Putamen (tissue), 1 donor: Measurements from ENCODE around the gene CNBD2.
A peak's percentile ranks its signal among the peaks of the same experiment; 100 is the strongest.
"Not testable (repeated sequence)": the region's sequence is repeated elsewhere in the genome, so short reads cannot be mapped to it uniquely, and the experiment has no call there.

ENCODE experiments used
- DNase-seq: peaks from one replicate; pipeline ENCODE4 v3.0.0-alpha.2; 2016; ENCODE audit warnings: low spot score

Gene CNBD2

DNA sequence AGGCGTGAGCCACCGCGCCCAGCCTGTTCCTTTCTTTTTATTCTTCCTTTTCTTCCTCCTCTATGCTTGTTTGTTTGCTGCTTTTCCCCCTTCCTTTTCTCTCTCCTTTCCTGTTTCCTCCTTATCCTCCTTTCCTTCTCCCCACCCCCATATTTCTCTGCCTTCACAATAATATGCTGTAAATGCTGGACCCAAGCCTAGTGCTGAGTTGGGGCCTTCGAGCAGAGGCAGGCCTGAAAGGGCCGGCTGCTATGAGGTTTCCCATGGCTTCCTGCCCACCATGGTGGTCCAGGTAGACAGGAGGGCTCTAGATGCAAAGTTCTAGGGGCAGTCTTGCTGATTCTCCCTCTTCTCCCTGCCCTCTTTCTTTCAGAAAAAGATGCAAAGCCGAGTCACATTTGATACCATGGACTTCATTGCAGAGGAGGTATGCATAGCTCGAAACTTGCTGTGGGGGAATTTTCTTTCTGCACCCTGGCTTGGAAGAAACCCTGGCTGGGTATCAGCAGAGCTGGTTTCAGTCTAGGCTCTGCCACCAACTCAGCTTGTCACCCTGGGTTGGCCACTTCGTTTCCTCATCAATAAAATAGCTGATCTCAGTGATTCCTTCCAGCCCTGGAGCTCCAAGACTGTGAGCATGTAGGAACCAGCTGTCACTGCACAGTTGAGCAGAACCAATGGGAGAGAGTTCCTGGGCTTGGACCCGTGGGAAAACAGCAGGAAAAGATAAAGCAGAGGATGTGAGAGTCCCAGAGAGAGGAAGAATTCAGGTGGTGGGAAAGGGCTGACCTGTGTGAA lies 7.4 kb downstream of the CNBD2 start:
- no peak for DNase-seq

DNA sequence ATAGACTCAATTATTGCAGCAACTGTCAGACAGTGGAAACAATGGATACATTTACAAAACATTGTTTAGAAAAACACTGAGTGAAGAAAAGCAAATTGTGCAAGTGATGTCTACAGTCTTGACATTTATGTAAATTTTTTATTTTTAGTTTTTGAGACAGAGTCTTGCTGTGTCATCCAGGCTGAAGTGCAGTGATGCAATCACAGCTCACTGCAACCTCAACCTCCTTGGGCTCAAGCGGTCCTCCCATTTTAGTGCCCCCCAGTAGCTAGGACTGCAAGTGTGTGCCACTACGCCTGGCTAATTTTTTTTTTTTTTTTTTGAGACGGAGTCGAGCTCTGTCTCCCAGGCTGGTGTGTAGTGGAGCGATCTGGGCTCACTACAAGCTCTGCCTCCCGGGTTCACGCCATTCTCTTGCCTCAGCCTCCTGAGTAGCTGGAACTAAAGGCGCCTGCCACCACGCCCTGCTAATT lies 9.7 kb downstream of the CNBD2 start:
- DNase-seq: no peak

DNA sequence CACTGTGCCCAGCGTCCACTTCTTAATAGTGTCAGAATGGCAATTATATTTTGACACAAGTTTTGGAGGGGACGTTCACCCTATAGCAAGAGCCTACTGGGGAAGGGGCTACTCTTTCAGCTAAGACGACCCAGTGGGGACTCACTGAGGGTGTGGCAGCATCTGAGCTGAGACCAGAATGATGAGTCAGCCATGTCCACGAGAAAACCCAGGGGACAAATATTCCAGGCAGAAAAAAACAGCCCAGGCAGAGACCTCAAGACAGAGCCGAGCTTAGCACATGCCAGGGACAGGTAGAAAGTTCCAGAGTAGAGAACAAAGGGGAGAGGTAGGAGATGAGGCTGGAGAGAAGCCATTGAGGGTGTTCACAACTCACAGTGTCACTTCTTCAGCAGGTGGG lies 11.2 kb downstream of the CNBD2 start:
- no peak for DNase-seq

DNA sequence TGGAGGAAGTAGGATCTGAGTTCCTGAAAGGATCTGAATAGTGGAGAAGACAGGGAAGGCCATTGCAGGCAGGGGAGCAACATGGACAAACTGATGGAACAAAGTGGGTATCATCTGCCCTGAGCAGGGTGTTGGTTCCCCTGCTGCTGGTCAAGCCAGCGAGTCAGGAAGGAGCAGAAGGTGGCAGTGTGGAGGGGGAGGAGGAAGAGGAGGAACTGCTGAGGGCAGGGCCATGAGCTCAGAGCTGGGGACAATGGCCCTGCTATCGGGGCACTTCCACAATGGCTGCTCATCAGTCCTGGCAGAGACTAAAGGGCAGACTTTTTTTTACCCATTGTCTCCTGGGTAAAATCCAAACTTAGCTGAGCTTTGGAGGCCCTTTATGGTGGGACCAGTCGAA lies 13.6 kb downstream of the CNBD2 start:
- no peak for DNase-seq

DNA sequence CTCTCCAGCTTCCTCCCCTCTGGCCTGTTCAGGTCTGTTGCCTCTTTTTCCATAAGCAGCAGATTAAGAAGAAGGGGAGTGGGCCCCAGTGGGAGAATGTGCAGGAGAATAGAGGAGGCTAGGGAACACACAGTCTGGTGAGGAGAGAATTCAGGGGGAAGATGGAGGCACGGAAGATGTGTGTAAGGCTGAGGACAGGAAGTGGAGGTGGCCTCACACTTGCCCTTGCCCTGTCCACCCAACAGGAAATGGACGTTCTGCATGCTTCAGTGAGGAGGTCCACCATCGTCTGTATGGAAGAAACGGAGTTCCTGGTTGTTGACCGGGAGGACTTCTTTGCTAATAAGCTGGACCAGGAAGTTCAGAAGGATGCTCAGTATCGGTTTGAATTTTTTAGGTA lies 16.0 kb downstream of the CNBD2 start:
- no peak for DNase-seq

DNA sequence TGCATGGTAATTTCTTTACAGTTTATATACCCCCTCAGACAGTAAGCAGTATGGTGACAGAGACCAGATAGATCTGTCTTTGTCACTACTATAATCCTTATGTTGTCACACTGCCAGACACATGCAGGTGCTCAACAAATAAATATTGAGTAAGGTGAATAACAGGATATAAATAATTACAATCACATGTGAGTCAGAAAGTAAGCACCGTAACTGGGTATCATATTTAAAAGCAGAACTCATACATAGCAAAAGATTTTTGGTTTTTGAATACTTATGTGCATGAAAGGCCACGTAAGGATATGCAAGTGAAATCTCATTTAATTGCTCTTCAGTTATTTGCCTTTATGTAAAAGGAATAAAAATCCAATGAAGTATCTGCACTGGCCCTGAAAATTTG lies 17.4 kb downstream of the CNBD2 start:
- DNase-seq: no peak

DNA sequence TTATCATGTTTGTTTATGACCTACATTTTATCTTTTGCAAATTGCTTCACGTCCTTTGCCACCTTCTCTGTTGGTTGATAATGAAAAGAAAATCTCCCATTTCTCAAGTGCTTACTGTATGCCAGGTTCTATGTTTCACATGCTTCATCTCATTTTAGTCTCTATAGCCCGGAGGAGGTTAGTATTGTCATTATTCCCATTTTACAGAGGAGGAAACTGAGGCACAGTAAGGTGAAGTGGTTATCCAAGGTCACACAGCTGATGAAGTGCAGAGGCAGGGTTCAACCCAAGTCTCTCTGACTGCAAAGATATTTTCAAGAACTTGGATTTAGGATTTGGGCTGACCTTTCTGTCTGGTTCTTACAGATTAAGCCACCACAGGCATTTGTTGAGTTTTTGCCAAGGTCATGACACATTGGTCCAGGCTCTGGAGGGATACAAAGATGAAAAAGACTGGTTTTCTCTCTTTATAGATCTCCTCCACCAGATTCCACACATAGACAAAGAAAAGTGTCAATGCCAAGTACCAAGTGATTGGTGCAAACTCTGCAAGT lies 20.6 kb downstream of the CNBD2 start:
- no peak for DNase-seq

DNA sequence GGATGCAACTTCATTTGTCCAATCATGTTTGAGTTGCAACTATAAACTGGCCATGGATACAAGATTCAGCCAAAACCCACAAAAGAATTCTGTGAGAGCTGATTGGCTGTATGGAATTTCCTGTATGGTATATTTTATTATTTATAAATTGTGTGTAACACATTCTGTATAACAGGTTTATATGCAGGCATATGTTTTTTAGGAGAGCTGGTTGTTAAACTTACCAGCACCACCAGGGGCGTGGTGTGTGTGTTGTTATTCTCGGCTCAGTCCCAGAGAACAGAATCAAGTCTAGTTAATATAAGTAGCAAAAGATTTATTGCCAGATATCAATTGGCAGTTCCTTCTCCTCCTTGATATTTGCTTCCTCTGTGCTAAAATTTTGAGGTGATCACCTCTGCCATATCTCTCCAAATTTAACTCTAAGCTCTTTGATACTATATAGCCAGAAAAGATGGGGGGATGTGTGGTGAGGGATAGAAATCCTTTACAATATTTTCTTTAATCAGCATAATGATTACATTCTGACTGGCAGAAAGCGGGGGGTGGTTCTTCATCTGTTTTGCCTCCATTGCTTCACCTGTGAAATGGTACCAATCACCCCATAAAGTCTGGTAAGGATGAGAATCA lies 22.9 kb downstream of the CNBD2 start:
- no peak for DNase-seq

DNA sequence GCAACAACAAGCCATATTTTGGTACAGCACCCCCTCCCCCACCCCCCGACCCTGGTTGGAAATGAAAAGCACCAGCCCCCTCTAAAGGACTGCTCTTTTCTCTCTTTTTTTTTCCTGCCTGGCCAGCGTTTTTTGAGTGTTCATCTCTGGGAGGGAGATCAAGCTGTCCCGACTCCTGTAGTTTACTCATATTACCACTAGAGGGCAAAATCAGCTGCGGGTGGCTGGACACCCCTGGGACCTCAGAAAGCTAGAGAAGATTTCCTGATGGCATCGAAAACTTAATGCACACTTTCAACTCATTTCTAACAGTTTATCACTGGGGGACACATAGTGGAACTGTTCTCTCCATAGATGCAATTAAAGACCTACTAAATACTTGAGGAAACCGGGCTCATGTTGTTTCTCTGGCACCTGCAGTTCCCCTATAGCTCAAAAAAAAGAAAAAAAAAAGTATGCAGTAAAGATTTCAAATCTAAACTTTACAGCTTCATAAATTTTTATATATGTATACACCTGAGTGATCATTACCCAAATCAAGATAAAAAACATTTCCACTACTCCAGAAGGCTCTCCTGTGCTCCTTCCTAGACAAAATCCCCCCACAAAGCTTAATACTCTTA lies 24.4 kb downstream of the CNBD2 start:
- DNase-seq: peak; percentile 45

DNA sequence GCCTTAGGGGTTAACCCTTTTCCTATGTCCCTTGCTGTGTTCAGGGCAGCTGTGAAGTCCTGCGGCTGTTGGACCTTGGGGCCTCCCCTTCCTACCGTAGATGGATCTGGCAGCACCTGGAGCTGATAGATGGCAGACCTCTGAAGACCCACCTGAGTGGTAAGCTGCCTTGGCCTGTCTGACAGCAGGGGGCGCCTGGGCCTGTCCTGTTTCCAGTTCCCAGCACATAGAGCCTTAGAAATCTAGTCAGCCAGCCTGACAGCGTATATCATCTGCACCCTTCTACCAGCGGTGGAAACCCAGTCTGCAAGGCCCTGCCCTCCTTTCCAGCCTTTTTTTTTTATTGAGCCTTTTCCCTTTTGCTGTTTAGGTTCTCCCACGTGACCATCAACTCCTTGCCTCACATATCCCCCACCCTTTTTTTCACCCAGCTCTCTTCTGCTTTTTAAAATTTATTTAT lies 26.6 kb downstream of the CNBD2 start:
- peak; percentile 74 for DNase-seq

DNA sequence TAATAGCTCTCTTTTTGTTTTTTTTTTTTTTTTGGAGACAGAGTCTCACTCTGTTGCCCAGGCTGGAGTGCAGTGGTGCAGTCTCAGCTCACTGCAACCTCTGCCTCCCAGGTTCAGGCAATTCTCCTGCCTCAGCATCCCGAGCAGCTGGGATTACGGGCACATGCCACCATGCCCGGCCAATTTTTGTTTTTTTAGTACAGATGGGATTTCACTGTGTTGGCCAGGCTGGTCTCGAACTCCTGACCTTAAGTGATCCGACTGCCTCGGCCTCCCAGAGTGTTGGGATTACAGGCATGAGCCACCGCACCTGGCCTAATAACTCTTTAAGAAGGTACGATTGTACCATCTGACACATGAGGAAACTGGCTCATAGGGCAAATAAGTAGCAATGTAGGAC lies 28.1 kb downstream of the CNBD2 start:
- DNase-seq: not testable (repeated sequence)

DNA sequence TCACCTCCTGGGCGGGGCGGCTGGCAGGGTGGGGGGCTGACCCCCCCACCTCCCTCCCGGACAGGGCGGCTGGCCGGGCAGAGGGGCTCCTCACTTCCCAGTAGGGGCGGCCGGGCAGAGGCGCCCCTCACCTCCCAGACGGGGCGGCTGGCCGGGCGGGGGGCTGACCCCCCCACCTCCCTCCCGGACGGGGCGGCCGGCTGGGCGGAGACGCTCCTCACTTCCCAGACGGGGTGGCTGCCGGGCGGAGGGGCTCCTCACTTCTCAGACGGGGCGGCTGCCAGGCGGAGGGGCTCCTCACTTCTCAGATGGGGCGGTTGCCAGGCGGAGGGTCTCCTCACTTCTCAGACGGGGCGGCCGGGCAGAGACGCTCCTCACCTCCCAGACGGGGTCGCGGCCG lies 32.9 kb downstream of the CNBD2 start:
- not testable (repeated sequence) for DNase-seq

DNA sequence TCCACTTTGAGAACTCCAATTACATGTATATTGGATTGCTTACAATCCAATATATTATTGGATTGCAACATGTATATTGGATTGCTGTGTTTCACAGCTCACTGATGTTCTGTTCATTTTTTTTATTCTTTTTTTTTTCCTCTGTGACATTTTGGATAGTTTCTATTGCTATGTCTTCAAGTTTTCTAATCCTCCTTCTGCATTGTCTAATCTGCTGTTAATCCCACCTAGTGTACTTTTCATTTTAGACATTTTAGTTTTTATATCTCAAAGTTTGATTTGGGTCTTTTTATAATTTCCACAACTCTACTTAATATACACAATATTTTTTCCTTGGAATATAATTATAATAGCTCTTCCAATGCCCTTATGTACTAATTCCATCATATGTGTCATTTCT lies 34.5 kb downstream of the CNBD2 start:
- no peak for DNase-seq

DNA sequence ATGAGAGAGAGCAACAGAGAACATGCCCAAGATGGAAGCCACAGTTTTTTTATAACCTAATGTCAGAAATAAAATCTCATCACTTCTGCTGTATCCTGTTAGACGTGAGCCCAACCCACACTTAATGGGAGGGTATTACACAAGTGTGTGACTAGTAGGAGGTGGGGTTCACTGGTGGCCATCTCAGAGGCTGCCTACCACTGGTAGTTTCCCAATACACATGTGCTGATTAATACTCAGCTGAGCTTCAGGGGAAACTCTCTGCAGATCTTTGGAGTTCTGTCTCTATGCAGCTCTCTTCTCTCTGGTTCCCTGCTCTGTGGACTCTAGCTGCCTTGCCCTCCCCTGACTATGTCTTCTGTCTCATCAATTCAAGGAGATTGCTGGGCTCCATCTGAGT lies 35.7 kb downstream of the CNBD2 start:
- no peak for DNase-seq

DNA sequence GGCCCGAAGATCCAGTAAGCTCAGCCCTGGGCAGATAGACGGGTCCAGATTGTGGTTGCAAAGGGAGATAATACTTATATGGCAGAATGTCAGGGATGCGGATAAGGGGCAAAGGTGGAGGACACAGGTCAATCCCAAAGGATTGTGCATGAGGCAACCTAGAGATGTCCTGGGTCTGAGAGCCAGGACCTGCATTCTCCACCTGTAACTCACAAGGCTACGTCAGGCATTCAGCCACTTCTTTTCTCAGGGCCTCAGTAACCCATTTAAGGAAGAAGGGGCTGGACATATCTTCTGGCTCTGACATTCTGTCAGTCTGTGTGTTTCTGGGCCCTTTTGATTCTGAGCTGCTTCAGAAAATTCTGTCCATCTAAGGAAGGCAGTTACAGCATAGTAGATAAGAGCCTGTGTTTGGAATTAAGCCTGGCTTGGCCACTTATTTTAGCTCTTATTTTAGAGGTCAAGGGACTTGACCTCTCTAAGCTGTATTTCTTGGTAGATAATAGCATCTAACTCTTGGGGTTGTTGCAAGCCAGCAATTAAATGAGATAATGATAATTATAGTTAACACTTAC lies 40.2 kb downstream of the CNBD2 start:
- no peak for DNase-seq

DNA sequence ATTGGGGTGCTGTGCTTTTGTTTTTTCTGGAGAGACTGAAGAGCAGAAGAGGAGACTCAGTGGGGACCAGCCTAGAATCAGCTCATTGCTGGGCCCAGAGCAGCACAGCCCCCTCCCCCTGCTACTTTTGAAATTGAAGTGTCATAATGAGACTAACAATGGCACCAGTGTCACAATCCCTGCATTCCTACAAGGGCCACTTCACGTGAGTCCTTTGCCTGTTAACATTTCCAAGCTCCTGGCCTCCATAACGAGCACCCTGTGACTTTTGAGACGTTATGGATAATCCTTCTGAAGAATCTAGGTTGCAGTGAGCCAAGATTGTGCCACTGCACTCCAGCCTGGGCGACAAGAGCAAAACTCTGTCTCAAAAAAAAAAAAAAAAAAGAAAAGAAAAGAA lies 41.7 kb downstream of the CNBD2 start:
- DNase-seq: no peak

DNA sequence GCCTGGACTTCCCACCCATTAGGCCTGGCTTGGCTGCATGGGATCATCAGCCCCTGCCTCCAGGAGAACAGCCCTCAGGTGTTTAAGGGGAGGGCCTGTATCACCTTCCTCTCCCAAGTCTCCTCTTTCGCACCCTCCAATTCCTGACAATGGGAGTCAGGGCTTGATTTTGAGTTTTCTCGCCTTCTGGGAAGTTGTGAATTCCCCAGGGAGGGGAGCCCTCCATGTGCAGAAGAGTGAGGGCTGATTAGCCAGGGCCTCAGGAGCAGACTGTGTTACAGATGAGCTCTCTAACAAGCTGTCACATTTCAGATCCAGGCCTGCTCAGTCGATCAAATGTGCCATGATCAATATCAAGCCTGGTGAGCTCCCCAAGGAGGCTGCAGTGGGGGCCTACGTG lies 42.4 kb downstream of the CNBD2 start:
- no peak for DNase-seq

DNA sequence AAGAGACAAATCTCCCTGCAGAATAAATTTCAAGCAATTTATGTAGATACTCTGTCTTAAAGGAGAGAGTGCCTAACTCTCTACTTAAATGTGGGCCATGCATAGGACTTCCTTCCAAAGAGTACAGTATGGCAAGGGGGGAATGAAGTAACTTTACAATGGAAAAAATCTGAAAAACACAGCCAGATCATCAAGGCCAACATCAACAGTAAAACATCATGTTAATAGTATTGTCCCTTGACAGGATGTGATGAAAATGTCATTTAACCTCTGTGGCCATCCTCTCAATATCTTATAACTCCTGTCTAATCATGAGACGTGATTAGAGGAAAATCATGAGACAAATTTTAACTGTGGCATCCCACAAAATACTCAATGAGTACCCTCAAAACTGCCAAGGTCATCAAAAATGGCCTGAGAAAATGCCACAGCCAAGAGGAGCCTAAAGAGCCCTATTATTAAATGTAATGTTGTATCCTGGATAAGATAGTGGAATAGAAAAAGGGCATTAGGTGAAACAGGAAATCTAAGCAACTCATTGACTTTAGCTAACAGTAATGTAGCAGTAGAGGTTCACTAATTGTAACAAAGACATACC lies 47.5 kb downstream of the CNBD2 start:
- no peak for DNase-seq

DNA sequence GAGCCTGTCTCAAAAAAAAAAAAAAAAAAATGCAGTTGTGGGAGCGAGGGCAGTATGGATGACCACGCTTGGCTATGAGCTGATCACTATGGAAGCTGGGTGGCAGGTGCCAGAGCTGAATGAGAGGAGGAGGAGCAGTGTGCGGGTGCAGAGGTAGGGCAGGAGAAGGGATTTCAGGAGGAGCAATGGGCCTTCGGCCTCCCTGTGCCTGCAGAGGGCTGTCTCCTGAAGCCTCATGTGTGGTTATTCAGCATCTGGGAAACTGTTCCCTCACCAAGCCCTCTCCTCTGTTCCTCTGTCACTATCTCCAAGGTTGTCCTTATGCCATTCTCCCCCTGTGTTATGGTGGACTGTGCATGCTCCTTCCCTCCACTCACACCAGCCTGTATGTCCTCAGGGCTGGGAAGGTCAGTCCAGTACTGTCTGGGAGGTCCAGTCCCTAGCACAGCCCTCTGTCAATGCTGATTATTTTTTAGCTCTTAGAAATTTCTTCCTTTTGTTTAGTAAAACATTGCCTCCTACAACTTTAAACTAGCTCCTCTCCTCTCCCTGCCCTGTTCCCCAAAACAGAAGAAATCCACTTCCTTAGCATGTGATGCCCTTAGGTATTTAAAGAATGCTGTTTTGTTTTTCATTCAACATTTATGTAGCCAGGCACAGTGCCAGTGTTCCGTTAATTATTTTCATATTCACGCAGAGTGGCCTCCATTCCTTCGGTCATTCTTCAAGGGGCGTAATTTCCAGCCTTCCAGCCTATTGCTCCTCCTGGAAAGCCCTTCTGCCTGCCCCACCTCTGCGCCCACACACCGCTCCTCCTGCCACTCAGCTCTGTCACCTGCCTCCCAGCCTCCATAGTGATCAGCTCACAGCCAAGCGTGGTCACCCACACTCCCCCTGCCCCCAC lies 48.9 kb downstream of the CNBD2 start:
- DNase-seq: no peak

DNA sequence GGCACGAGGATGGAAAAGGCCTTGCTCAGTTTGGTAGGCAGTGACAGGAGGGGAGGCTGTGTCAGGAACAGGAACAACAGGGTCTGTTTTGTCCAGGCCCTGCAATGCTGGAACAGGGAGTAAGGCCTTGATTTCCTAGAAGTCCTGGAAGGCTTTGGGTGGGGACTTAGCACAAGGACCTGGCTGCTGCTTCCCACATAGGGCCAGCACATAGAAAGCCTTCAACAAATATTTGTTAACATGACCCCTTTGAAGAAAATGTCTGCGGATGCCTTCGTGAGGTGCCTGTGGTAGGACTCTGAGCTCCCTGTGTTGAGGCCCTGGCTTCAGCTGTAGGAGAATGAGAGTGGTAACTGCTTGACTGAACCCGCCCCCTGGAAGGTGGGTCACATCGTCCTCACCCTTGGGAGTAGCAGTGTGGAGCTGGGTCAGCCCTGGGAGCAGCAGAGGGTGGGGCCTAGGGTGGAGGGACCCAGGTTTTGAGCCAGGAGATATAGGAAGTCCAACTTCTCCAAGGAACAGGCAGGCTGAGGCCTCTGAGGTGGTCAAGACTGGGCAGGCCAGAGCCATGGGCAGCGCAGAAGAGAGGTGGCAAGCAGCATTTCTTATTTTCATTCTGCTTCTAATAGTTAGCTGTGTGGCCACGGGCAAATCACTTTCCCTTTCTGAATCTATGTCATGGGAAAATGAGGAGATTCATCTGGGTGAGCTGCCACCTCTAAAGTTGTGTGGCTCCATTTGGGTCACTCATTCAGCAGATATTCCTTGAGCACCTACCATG lies 50.0 kb downstream of the CNBD2 start:
- no peak for DNase-seq
